SU-DHL-6 (cell line): ENCODE results near the gene ITGAV.

ENCODE experiments used
- H2AFZ ChIP-seq: fragments of 200-600 bp; sonication (generic); 2 replicates; pipeline ENCODE4 v1.6.1; 2014; ENCODE audit warnings: low read depth, mild to moderate bottlenecking, moderate library complexity, mixed read lengths, antibody characterized with exemption, low read length; ENCODE audit not compliant: severe bottlenecking
- H3F3A ChIP-seq: fragments of 200-600 bp; shearing (Covaris generic); 2 replicates; pipeline ENCODE4 v1.6.0; 2016; ENCODE audit warnings: antibody characterized with exemption, mild to moderate bottlenecking; ENCODE audit not compliant: insufficient read depth
- H3K27ac ChIP-seq: fragments of 200-600 bp; sonication (generic); 2 replicates; pipeline ENCODE4 v1.5.1; 2016; ENCODE audit warnings: low read depth, mild to moderate bottlenecking, low read length, moderate library complexity, mixed read lengths
- H3K27me3 ChIP-seq: fragments of 200-600 bp; sonication (generic), shearing (Covaris generic); 2 replicates; pipeline ENCODE4 v1.6.0; 2014; ENCODE audit warnings: mild to moderate bottlenecking, low read length
- H3K36me3 ChIP-seq: fragments of 200-600 bp; sonication (generic); 2 replicates; pipeline ENCODE4 v1.6.1; 2014; ENCODE audit warnings: mild to moderate bottlenecking, low read length, mixed read lengths
- H3K4me2 ChIP-seq: fragments of 300-600, 200-600 bp; shearing (Covaris generic), sonication (generic); 2 replicates; pipeline ENCODE4 v1.6.0; 2014; ENCODE audit warnings: low read length, low read depth, mild to moderate bottlenecking; ENCODE audit not compliant: poor library complexity, severe bottlenecking
- H3K4me3 ChIP-seq: fragments of 200-600 bp; sonication (generic); 2 replicates; pipeline ENCODE4 v1.5.1; 2014; ENCODE audit warnings: antibody characterized with exemption, low read length, mild to moderate bottlenecking, mixed read lengths; ENCODE audit not compliant: insufficient read depth, poor library complexity, severe bottlenecking
- H3K79me2 ChIP-seq: fragments of 200-600 bp; sonication (generic); 2 replicates; pipeline ENCODE4 v1.6.1; 2014; ENCODE audit warnings: mild to moderate bottlenecking, low read length, moderate library complexity; ENCODE audit not compliant: insufficient read depth
- H3K9ac ChIP-seq: fragments of 200-600 bp; sonication (generic); 2 replicates; pipeline ENCODE4 v1.7.0; 2014; ENCODE audit warnings: mild to moderate bottlenecking, low read length
- H3K9me2 ChIP-seq: fragments of 200-600 bp; sonication (generic); replicated peaks from 2 replicates; pipeline ENCODE4 v1.6.1; 2014; ENCODE audit warnings: low read length; ENCODE audit not compliant: insufficient read depth
- H3K9me3 ChIP-seq: fragments of 200-600 bp; sonication (generic); 2 replicates; pipeline ENCODE4 v1.6.1; 2014; ENCODE audit warnings: low read length, mixed read lengths; ENCODE audit not compliant: insufficient read depth
- H4K20me1 ChIP-seq: fragments of 200-600 bp; sonication (generic); 2 replicates; pipeline ENCODE4 v1.6.1; 2014; ENCODE audit warnings: low read depth, mild to moderate bottlenecking, antibody characterized with exemption, low read length, moderate library complexity, mixed read lengths
- EZH2phosphoT487 ChIP-seq: fragments of 200-600 bp; sonication (generic), shearing (Covaris generic); conservative IDR thresholded peaks from 2 replicates; pipeline ENCODE4 v1.6.1; 2018; ENCODE audit warnings: mild to moderate bottlenecking, antibody characterized with exemption, low read length, moderate library complexity, mixed read lengths
- TF ChIP-seq, protein P1 (sequence below): fragments of 200-600 bp; sonication (generic); IDR thresholded peaks from one replicate; pipeline ENCODE4 v1.5.1; 2017; ENCODE audit warnings: antibody characterized with exemption, mild to moderate bottlenecking, low read length, moderate library complexity; ENCODE audit not compliant: insufficient read depth, poor library complexity, severe bottlenecking

ITGAV gene

GRCh38 chr2:186573531-186573930 is 16.3 kb upstream of the ITGAV start:
- Histone ChIP-seq H3K36me3 (no peaks in the 10 kb centered on the region), H3K27ac (no peak overlapping the region)

GRCh38 chr2:186575302-186575701 is 14.6 kb upstream of the ITGAV start:
- Histone ChIP-seq H3K36me3 (no peaks in the 10 kb centered on the region), H3K4me2 (no peak overlapping the region), H3K27ac (no peak overlapping the region), H2AFZ (no peak overlapping the region), H4K20me1 (no peaks in the 10 kb centered on the region), H3K9me2 (no peaks in the 10 kb centered on the region), H3F3A (no peaks in the 10 kb centered on the region), H3K9ac (no peak overlapping the region), H3K27me3 (no peaks in the 10 kb centered on the region), H3K9me3 (no peaks in the 10 kb centered on the region), H3K79me2 (no peaks in the 10 kb centered on the region), H3K4me3 (no peak overlapping the region)
- TF ChIP-seq, protein P1, sequence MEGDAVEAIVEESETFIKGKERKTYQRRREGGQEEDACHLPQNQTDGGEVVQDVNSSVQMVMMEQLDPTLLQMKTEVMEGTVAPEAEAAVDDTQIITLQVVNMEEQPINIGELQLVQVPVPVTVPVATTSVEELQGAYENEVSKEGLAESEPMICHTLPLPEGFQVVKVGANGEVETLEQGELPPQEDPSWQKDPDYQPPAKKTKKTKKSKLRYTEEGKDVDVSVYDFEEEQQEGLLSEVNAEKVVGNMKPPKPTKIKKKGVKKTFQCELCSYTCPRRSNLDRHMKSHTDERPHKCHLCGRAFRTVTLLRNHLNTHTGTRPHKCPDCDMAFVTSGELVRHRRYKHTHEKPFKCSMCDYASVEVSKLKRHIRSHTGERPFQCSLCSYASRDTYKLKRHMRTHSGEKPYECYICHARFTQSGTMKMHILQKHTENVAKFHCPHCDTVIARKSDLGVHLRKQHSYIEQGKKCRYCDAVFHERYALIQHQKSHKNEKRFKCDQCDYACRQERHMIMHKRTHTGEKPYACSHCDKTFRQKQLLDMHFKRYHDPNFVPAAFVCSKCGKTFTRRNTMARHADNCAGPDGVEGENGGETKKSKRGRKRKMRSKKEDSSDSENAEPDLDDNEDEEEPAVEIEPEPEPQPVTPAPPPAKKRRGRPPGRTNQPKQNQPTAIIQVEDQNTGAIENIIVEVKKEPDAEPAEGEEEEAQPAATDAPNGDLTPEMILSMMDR = no peak
- TF ChIP-seq EZH2phosphoT487 = no peak

More at GRCh38 chr2:186573531-186573930, 16.3 kb upstream of the ITGAV start:
- no peak overlapping the region for H2AFZ ChIP-seq
- H3F3A ChIP-seq = no peaks in the 10 kb centered on the region
- H3K9ac ChIP-seq = no peak overlapping the region
- no peaks in the 10 kb centered on the region for H3K9me2 ChIP-seq
- H3K79me2 ChIP-seq = no peaks in the 10 kb centered on the region
- no peaks in the 10 kb centered on the region for H3K27me3 ChIP-seq
- H3K9me3 ChIP-seq = no peaks in the 10 kb centered on the region
- H4K20me1 ChIP-seq = no peaks in the 10 kb centered on the region
- no peak overlapping the region for H3K4me2 ChIP-seq
- TF ChIP-seq, protein P1 = no peak
- no peak for TF ChIP-seq EZH2phosphoT487
- no peak overlapping the region for H3K4me3 ChIP-seq

DNA sequence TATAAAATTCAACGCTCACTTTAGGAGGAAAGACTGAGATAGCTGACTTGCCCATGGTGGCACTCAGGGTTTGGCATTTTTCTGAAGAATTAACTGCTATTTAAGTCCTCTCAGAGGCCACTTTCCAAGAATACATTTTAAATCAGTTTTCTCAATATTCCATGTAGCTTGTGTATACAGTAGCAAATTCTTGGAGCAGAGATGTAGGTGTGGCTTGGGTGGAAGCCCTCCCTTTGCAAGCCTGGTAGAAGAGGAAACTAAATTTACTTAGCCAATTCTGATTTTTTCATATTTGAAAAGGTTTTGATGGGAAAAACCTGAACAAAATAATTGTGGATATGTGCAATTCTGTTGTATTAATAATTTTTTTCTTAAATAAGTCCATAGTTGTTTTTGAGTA is 14.0 kb upstream of the ITGAV start:
- no peak overlapping the region for H2AFZ ChIP-seq
- no peak overlapping the region for H3K4me2 ChIP-seq

More for the DNA sequence above, 14.0 kb upstream of the ITGAV start:
- no peak overlapping the region for H3K9ac ChIP-seq
- H3K27me3 ChIP-seq = no peaks in the 10 kb centered on the region
- no peaks in the 10 kb centered on the region for H3K79me2 ChIP-seq
- H3K9me3 ChIP-seq = no peaks in the 10 kb centered on the region
- H4K20me1 ChIP-seq = no peaks in the 10 kb centered on the region
- H3K27ac ChIP-seq = no peak overlapping the region
- no peak for TF ChIP-seq EZH2phosphoT487
- TF ChIP-seq, protein P1 = no peak
- no peaks in the 10 kb centered on the region for H3K9me2 ChIP-seq
- H3K4me3 ChIP-seq = no peak overlapping the region
- no peaks in the 10 kb centered on the region for H3K36me3 ChIP-seq
- H3F3A ChIP-seq = no peaks in the 10 kb centered on the region
